Neural progenitor cell (in vitro differentiated cells): ENCODE results near the gene IL25. TPM values are rescaled to one million over a fixed set of nuclear protein-coding genes. Genes with fewer than 3 reads are reported as not detected.
A peak's percentile ranks its signal among the peaks of the same experiment; 100 is the strongest.

Experiments used
- DNase-seq: peaks from one replicate; pipeline ENCODE4 v3.0.0-alpha.2; 2016; ENCODE audit warnings: low spot score
- H2AFZ ChIP-seq: fragments of 200-600 bp; sonication (generic); replicated peaks from 2 replicates; pipeline ENCODE4 v1.6.1; 2016; ENCODE audit warnings: antibody characterized with exemption
- H3F3A ChIP-seq: fragments of 200-600 bp; sonication (generic); 2 replicates; pipeline ENCODE4 v1.6.1; 2016; ENCODE audit warnings: antibody characterized with exemption, low read depth
- H3K27ac ChIP-seq: fragments of 200-600 bp; sonication (generic); 2 replicates; pipeline ENCODE4 v1.5.1; 2016; ENCODE audit warnings: mild to moderate bottlenecking
- H3K27me3 ChIP-seq: fragments of 200-600 bp; sonication (generic); 2 replicates; pipeline ENCODE4 v1.6.1; 2016; ENCODE audit warnings: mild to moderate bottlenecking, moderate library complexity
- H3K36me3 ChIP-seq: fragments of 200-600 bp; sonication (generic); 2 replicates; pipeline ENCODE4 v1.5.1; 2016
- H3K4me1 ChIP-seq: fragments of 200-600 bp; sonication (generic); 2 replicates; pipeline ENCODE4 v1.6.1; 2016; ENCODE audit warnings: mixed run types
- H3K4me2 ChIP-seq: fragments of 200-600 bp; sonication (generic); 2 replicates; pipeline ENCODE4 v1.6.1; 2016
- H3K4me3 ChIP-seq: fragments of 200-600 bp; sonication (generic); 2 replicates; pipeline ENCODE4 v1.5.1; 2016
- H3K79me2 ChIP-seq: fragments of 200-600 bp; sonication (generic); 2 replicates; pipeline ENCODE4 v1.6.1; 2016; ENCODE audit warnings: low read depth
- H3K9ac ChIP-seq: fragments of 200-600 bp; sonication (generic); 2 replicates; pipeline ENCODE4 v1.6.1; 2016
- H3K9me3 ChIP-seq: fragments of 200-600 bp; sonication (generic); 2 replicates; pipeline ENCODE4 v1.5.1; 2016; ENCODE audit warnings: low read depth
- H4K20me1 ChIP-seq: fragments of 200-600 bp; sonication (generic); 2 replicates; pipeline ENCODE4 v1.6.1; 2016; ENCODE audit warnings: low read depth
- H3K27ac Mint-ChIP-seq: 3 replicates; pipeline ENCODE4 v1.8.0; 2021; ENCODE audit warnings: mixed read lengths
- H3K27me3 Mint-ChIP-seq: 2 replicates; pipeline ENCODE4 v1.8.0; 2022; ENCODE audit warnings: low read depth, mild to moderate bottlenecking, inconsistent platforms, moderate library complexity, mixed read lengths; ENCODE audit not compliant: insufficient read depth
- H3K36me3 Mint-ChIP-seq: 3 replicates; pipeline ENCODE4 v1.8.0; 2021; ENCODE audit warnings: mixed read lengths
- H3K4me1 Mint-ChIP-seq: 3 replicates; pipeline ENCODE4 v1.8.0; 2021; ENCODE audit warnings: mixed read lengths
- H3K4me3 Mint-ChIP-seq: 3 replicates; pipeline ENCODE4 v1.8.0; 2021; ENCODE audit warnings: mild to moderate bottlenecking, moderate library complexity, mixed read lengths
- H3K9me3 Mint-ChIP-seq: 3 replicates; pipeline ENCODE4 v1.8.0; 2020; ENCODE audit warnings: mixed read lengths
- CTCF ChIP-seq: fragments of 200-600 bp; sonication (generic); IDR thresholded peaks from 2 replicates; pipeline ENCODE4 v1.5.1; 2017; ENCODE audit warnings: antibody characterized with exemption, mild to moderate bottlenecking
- EZH2 ChIP-seq: fragments of 200-600 bp; sonication (generic); IDR thresholded peaks from 2 replicates; pipeline ENCODE4 v1.6.1; 2017; ENCODE audit warnings: antibody characterized with exemption, mild to moderate bottlenecking, moderate library complexity
- EZH2phosphoT487 ChIP-seq: fragments of 200-600 bp; sonication (generic); IDR thresholded peaks from 2 replicates; pipeline ENCODE4 v1.6.1; 2017; ENCODE audit warnings: antibody characterized with exemption
- total RNA-seq: library from RNA; depleted of rRNA; stranded (reverse); fragments of >200 nt; gene quantifications from 2 replicates; pipeline ENCODE4 v1.2.3, GENCODE V29; 2015; ENCODE audit warnings: low replicate concordance

IL25 gene
- total RNA-seq, 1 donor from 2014 or later = not detected

GRCh38 chr14:23352506-23353432 is 19.8 kb upstream of the IL25 start, which contains the start of gene SLC22A17:
SLC22A17 (minus strand) TSS chr14:23352887.
- Mint-ChIP-seq H3K27ac (peak within 1 kb of the TSS; percentile 70), H3K9me3 (peaks cover 8% of the 10 kb centered on the region), H3K36me3 (peaks cover 25% of the 10 kb centered on the region), H3K27me3 (peaks cover 20% of the 10 kb centered on the region), H3K4me1 (peaks cover 19% of the 10 kb centered on the region), H3K4me3 (peak within 1 kb of the TSS; percentile 89)
- Histone ChIP-seq H3K79me2 (peaks cover 3% of the 10 kb centered on the region), H3K9ac (no peak within 1 kb of the TSS), H3F3A (peaks cover 53% of the 10 kb centered on the region), H3K9me3 (no peaks in the 10 kb centered on the region), H4K20me1 (peaks cover 19% of the 10 kb centered on the region), H2AFZ (peak within 1 kb of the TSS; percentile 67), H3K4me2 (peak within 1 kb of the TSS; percentile 99), H3K36me3 (no peaks in the 10 kb centered on the region), H3K27me3 (peaks cover 9% of the 10 kb centered on the region), H3K4me1 (peaks cover 5% of the 10 kb centered on the region), H3K4me3 (peak within 1 kb of the TSS; percentile 91), H3K27ac (no peak within 1 kb of the TSS)
- peak; percentile 4 for TF ChIP-seq CTCF
- TF ChIP-seq EZH2 = no peak
- peak; percentile 91 for DNase-seq

GRCh38 chr14:23353433-23353780 is 19.2 kb upstream of the IL25 start:
- peaks cover 8% of the 10 kb centered on the region for H3K9me3 Mint-ChIP-seq
- peaks cover 25% of the 10 kb centered on the region for H3K36me3 Mint-ChIP-seq
- H3K27me3 ChIP-seq = peaks cover 9% of the 10 kb centered on the region
- peak overlapping the region; percentile 99 for H3K4me2 ChIP-seq
- peaks cover 5% of the 10 kb centered on the region for H3K4me1 ChIP-seq
- no peaks in the 10 kb centered on the region for H3K9me3 ChIP-seq
- H3K27ac Mint-ChIP-seq = no peak overlapping the region
- H3K4me3 ChIP-seq = no peak overlapping the region
- peaks cover 59% of the 10 kb centered on the region for H3F3A ChIP-seq
- no peak for DNase-seq
- H3K9ac ChIP-seq = no peak overlapping the region
- H2AFZ ChIP-seq = no peak overlapping the region
- peaks cover 3% of the 10 kb centered on the region for H3K79me2 ChIP-seq
- TF ChIP-seq CTCF (no peak), EZH2 (no peak), EZH2phosphoT487 (no peak)
- H3K36me3 ChIP-seq = no peaks in the 10 kb centered on the region
- H3K4me1 Mint-ChIP-seq = peaks cover 19% of the 10 kb centered on the region
- no peak overlapping the region for H3K27ac ChIP-seq
- peak overlapping the region; percentile 89 for H3K4me3 Mint-ChIP-seq
- peaks cover 21% of the 10 kb centered on the region for H3K27me3 Mint-ChIP-seq
- peaks cover 24% of the 10 kb centered on the region for H4K20me1 ChIP-seq

DNA sequence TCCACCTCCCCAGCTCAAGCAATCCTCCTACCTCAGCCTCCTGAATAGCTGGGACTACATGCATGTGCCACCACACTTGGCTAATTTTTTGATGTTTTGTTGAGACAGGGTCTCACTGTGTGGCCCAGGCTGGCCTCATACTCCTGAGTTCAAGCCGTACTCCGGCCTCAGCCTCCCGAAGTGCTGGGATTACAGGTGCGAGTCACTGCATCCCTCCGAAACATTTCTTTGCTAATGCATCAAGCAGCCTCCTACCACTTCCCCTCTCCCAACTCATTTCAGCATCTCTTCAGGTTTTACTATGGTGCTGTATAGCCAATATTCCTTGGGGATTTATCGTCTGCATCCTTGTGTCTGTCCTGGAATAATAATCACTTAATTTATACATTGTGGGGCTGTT is 17.6 kb upstream of the IL25 start:
- Mint-ChIP-seq H3K4me3 (no peak overlapping the region), H3K9me3 (peaks cover 8% of the 10 kb centered on the region), H3K36me3 (peaks cover 25% of the 10 kb centered on the region), H3K27ac (no peak overlapping the region), H3K4me1 (peaks cover 22% of the 10 kb centered on the region), H3K27me3 (peaks cover 19% of the 10 kb centered on the region)
- peaks cover 5% of the 10 kb centered on the region for H3K4me1 ChIP-seq
- no peak overlapping the region for H3K27ac ChIP-seq
- DNase-seq = no peak
- H3F3A ChIP-seq = peaks cover 70% of the 10 kb centered on the region
- peaks cover 9% of the 10 kb centered on the region for H3K27me3 ChIP-seq
- H3K9me3 ChIP-seq = no peaks in the 10 kb centered on the region
- H3K9ac ChIP-seq = no peak overlapping the region
- H3K79me2 ChIP-seq = peaks cover 3% of the 10 kb centered on the region
- no peak overlapping the region for H3K4me2 ChIP-seq
- no peak for TF ChIP-seq CTCF
- TF ChIP-seq EZH2 = no peak
- no peak for TF ChIP-seq EZH2phosphoT487
- no peaks in the 10 kb centered on the region for H3K36me3 ChIP-seq
- H4K20me1 ChIP-seq = peaks cover 39% of the 10 kb centered on the region
- H3K4me3 ChIP-seq = no peak overlapping the region
- no peak overlapping the region for H2AFZ ChIP-seq
